Spleen (tissue), 11 donors: ENCODE measurements around the gene TNFAIP1. TPM values are rescaled to one million over a fixed set of nuclear protein-coding genes. Genes with fewer than 3 reads are reported as not detected.
A peak's percentile ranks its signal among the peaks of the same experiment; 100 is the strongest.

ENCODE experiments used
- DNase-seq: peaks from one replicate; pipeline ENCODE4 v3.0.0-alpha.2; 2020
- H3K27ac ChIP-seq, 8 donors: fragments of 200-600 bp; sonication (generic) in 7 of 8; 1 replicate in 4 of 8; 2 replicates in 4 of 8; pipeline versions ENCODE4 v1.5.0 to v1.8.0; 2016 to 2021; ENCODE audit warnings: inconsistent platforms in 4 of 8, mild to moderate bottlenecking in 4 of 8, moderate library complexity in 1 of 8
- H3K27me3 ChIP-seq, 7 donors: fragments of 200-600 bp; sonication (generic) in 6 of 7; replicated peaks in 1 of 7; 1 replicate in 4 of 7; 2 replicates in 3 of 7; pipeline versions ENCODE4 v1.5.0 to v1.8.0; 2016 to 2021; ENCODE audit warnings: inconsistent platforms in 3 of 7, mild to moderate bottlenecking in 1 of 7
- H3K36me3 ChIP-seq, 6 donors: fragments of 200-600 bp; sonication (generic) in 5 of 6; 1 replicate in 4 of 6; 2 replicates in 2 of 6; pipeline versions ENCODE4 v1.5.0 to v1.8.0; 2016 to 2021; ENCODE audit warnings: inconsistent platforms in 2 of 6
- H3K4me1 ChIP-seq, 6 donors: fragments of 200-600 bp; sonication (generic) in 5 of 6; 1 replicate in 3 of 6; 2 replicates in 3 of 6; pipeline versions ENCODE4 v1.5.0 to v1.8.0; 2016 to 2021; ENCODE audit warnings: inconsistent platforms in 3 of 6
- H3K4me3 ChIP-seq, 8 donors: fragments of 200-600 bp; sonication (generic) in 7 of 8; 1 replicate in 4 of 8; 2 replicates in 4 of 8; pipeline versions ENCODE4 v1.5.0 to v1.8.0; 2016 to 2021; ENCODE audit warnings: inconsistent platforms in 4 of 8, mild to moderate bottlenecking in 4 of 8, moderate library complexity in 2 of 8
- H3K9me3 ChIP-seq, 8 donors: fragments of 200-600 bp; sonication (generic) in 7 of 8; 1 replicate in 4 of 8; 2 replicates in 4 of 8; pipeline versions ENCODE4 v1.5.0 to v1.8.0; 2016 to 2021; ENCODE audit warnings: inconsistent platforms in 4 of 8
- POLR2A ChIP-seq, 3 donors: fragments of 450-650 bp; IDR thresholded peaks; one replicate each; pipeline ENCODE4 v1.5.1; 2017; ENCODE audit warnings: antibody characterized with exemption in 3 of 3, mild to moderate bottlenecking in 1 of 3
- POLR2AphosphoS5 ChIP-seq, 3 donors: sonication (generic); formaldehyde crosslinking; IDR thresholded peaks; one replicate each; pipeline ENCODE4 v1.5.1; 2017; ENCODE audit warnings: antibody characterized with exemption in 3 of 3
- WGBS, 5 donors: extraction: QIAGEN DNeasy Blood & Tissue Kit in 3 of 5; methylation state at CpG; one replicate each; pipeline versions ENCODE4 v1.1.5 to v1.1.7; 2013 to 2018; 5-methylcytosine and 5-hydroxymethylcytosine counted together
- intact Hi-C: fragments of 100-400 bp; cut with DNase I; formaldehyde crosslinking; loops from one replicate; pipeline ENCODE4 v1.15.0; 2023; ENCODE audit warnings: low total_unique reads
- polyA plus RNA-seq, 3 donors: library from polyadenylated mRNA; stranded (reverse); fragments of 200-250 nt; gene quantifications; one replicate each; pipeline ENCODE4 v1.2.1, GENCODE V29; 2013
- total RNA-seq, 7 donors: library from RNA; depleted of rRNA in 3 of 7; stranded (reverse); fragments of >200 nt in 3 of 7; fragmentation: NEBNext Ultra II Directional in 4 of 7; extraction: Animal tissue kit (Norgen Biotek cat#: 25700) in 4 of 7; gene quantifications; one replicate each; pipeline versions ENCODE4 v1.1.0 to v1.2.1, GENCODE V29; 2016 to 2021
- TF ChIP-seq, protein P1 (sequence below), 11 experiments: fragments of 200-600 bp in 7 of 11; fragments of 450-650 bp in 4 of 11; sonication (generic) in 4 of 11; IDR thresholded peaks in 8 of 11; conservative IDR thresholded peaks in 3 of 11; 1 replicate in 7 of 11; 2 replicates in 4 of 11; pipeline versions ENCODE4 v1.4.0 to v1.8.0; 2016 to 2021; ENCODE audit warnings: antibody characterized with exemption in 11 of 11, inconsistent platforms in 4 of 11, mild to moderate bottlenecking in 1 of 11
- donor health status: healthy with polysubstance abuse.
- donor health status: DM: no; HTN: no; CAD: no; lungs with moderate emphysema.
- donor health status: DM: no; HTN: no; CAD: no.
- donor health status: Bipolar disorder and iron deficiency.
- donor health status: healthy.
- donor health status: DM: no; HTN: no; CAD: no.
- donor health status: DM: yes; HTN: yes; CAD: no.

TNFAIP1 gene
- total and polyA plus RNA-seq, 10 donors: 15.2 to 154 (median 91.5) TPM

DNA sequence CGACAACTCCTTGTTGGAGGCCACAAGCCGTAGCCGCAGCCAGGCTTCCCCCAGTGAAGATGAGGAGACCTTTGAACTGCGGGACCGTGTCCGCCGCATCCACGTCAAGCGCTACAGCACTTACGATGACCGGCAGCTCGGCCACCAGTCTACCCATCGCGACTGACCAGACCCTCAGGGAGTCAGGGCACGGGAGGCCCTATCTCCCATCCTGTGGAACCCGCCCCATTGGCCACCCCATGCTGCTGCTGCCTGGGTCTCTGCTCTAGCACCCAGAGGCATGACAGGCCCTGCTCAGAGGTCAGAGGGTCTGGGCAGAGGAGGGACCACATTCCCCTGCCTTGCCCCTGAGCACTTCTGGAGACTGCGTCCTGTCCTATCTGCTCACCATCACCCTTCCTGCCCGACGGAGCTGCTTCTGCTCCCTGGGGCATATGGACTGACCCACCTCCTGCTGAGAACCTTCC lies 8.9 kb downstream of the TNFAIP1 start:
- Histone ChIP-seq H3K9me3 (no peaks in the 10 kb centered on the region), H3K4me3 (no peak overlapping the region), H3K4me1 (peaks cover 0 to 95% (median 53%) of the 10 kb centered on the region in 6 donors), H3K27me3 (no peaks in the 10 kb centered on the region), H3K27ac (peak overlapping the region in 7 of 8 donors; percentile 32 to 98 (median 84)), H3K36me3 (peaks cover 11 to 100% (median 93%) of the 10 kb centered on the region in 6 donors)
- 86 to 91% (median 89%) methylated on average over 19 of the region's 19 CpGs for whole genome bisulfite sequencing, 5 donors
- TF ChIP-seq POLR2A (IDR thresholded peaks at IDR 0.05) (no peak), POLR2AphosphoS5 (IDR thresholded peaks at IDR 0.05) (peak in 2 of 3 donors; percentile 60 to 79)
- intact Hi-C loops: no loop called here
- DNase-seq: no peak

DNA sequence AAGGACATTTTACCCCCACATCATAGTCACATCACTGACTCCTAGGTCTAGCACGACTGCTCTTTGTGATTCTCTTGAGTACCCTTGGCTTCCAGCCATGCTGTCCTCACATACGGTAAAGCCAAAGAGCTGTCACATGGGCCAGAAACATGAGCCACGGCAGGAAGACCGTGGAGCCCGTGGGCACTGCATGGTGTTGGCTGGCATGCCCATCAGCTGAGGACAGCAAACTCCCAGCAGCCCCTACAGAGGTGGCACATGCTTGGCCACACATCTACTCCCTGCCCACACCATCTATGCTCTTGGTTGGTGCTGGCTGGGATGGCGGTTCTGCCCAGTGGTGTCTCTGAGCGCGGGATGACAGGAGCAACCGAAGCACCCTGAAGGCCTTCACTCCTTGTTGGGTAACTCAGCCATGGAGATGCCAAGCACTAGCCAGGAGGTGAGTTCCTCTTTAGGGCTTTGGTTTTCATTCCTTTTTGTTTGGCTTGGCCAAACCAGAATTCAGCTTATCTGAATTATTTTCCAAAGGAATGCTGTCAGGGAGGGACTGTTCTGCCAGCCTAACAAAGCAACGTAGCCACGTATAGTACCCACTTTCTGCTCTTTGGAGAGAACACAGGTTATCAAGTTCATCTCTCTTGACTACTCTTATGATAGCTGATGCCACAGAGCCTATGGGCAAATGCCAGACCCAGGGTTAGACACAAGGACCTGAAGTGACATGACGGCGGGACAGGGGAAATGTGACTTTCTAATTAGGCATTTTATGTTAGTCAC lies 10.0 kb downstream of the TNFAIP1 start:
- intact Hi-C loops: no loop called here
- Histone ChIP-seq H3K4me3 (no peak overlapping the region), H3K9me3 (no peaks in the 10 kb centered on the region), H3K27ac (peak overlapping the region in 7 of 8 donors; percentile 66 to 98 (median 84)), H3K36me3 (peaks cover 11 to 100% (median 95%) of the 10 kb centered on the region in 6 donors), H3K27me3 (no peaks in the 10 kb centered on the region), H3K4me1 (peaks cover 0 to 86% (median 48%) of the 10 kb centered on the region in 6 donors)
- WGBS, 5 donors: 73 to 85% (median 77%) methylated on average over 9 to 13 of the region's 13 CpGs
- no peak for DNase-seq
- TF ChIP-seq POLR2AphosphoS5 (IDR thresholded peaks at IDR 0.05) (peak; percentile 60 to 78 (median 69)), POLR2A (IDR thresholded peaks at IDR 0.05) (no peak)

DNA sequence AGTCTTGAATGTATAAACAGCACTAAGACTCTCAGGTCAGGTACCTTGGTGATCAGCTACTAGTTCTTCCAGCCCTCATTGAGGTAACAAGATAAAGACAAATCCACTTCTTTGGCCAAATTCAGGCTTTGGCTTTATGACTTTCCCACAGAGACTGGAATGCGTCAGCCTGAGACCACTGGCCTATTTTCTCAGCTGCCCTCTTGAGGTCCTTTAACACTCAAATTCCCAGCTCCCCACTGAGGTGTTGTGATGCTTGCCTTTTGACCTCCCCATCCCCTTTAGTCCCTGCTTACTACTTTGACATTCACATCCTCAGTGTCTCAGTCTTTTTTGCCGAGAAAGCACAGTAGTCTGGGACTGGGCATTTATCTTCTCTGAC lies 10.6 kb downstream of the TNFAIP1 start:
- intact Hi-C loops: no loop called here
- Histone ChIP-seq H3K4me1 (peaks cover 0 to 80% (median 45%) of the 10 kb centered on the region in 6 donors), H3K9me3 (no peaks in the 10 kb centered on the region), H3K36me3 (peaks cover 10 to 100% (median 95%) of the 10 kb centered on the region in 6 donors), H3K4me3 (no peak overlapping the region), H3K27me3 (no peaks in the 10 kb centered on the region), H3K27ac (peak overlapping the region in 7 of 8 donors; percentile 66 to 98 (median 84))
- TF ChIP-seq POLR2A (IDR thresholded peaks at IDR 0.05): no peak
- no peak for TF ChIP-seq POLR2AphosphoS5 (IDR thresholded peaks at IDR 0.05)
- TF ChIP-seq, protein P1, sequence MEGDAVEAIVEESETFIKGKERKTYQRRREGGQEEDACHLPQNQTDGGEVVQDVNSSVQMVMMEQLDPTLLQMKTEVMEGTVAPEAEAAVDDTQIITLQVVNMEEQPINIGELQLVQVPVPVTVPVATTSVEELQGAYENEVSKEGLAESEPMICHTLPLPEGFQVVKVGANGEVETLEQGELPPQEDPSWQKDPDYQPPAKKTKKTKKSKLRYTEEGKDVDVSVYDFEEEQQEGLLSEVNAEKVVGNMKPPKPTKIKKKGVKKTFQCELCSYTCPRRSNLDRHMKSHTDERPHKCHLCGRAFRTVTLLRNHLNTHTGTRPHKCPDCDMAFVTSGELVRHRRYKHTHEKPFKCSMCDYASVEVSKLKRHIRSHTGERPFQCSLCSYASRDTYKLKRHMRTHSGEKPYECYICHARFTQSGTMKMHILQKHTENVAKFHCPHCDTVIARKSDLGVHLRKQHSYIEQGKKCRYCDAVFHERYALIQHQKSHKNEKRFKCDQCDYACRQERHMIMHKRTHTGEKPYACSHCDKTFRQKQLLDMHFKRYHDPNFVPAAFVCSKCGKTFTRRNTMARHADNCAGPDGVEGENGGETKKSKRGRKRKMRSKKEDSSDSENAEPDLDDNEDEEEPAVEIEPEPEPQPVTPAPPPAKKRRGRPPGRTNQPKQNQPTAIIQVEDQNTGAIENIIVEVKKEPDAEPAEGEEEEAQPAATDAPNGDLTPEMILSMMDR (IDR thresholded peaks at IDR 0.05 in 8 of 11, conservative IDR thresholded peaks at IDR 0.05 in 3 of 11): no peak
- no peak for DNase-seq
- WGBS, 5 donors: 74 to 88% (median 82%) methylated on average over 2 of the region's 2 CpGs

DNA sequence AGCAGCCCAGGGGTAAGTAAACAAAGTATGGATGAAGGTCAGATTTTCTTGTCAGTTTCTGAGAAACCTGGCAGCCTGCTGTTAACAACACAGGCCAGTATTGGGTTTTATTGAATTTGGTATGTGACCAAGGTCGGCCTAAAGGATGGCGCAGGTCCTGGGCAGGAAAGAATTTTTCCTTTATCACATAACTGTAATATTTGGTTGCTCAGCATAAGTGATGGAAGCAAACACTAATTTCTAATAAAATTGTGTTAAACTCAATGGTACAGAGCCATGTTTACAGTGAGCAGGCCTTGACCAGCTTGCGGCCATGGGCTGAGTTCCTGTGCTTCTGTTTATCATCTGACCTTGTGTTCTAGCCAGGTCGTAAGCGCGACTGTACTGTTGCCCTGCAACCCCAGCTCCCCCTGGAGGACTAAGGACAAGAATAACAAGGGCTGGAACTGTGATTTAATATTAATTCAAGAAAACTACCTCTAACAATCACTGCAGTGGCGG lies 11.2 kb downstream of the TNFAIP1 start:
- DNase-seq: no peak
- Histone ChIP-seq H3K27me3 (no peaks in the 10 kb centered on the region), H3K36me3 (peaks cover 4 to 100% (median 95%) of the 10 kb centered on the region in 6 donors), H3K27ac (peak overlapping the region in 7 of 8 donors; percentile 66 to 98 (median 84)), H3K9me3 (no peaks in the 10 kb centered on the region), H3K4me1 (peaks cover 0 to 74% (median 42%) of the 10 kb centered on the region in 6 donors), H3K4me3 (no peak overlapping the region)
- WGBS, 5 donors: 64 to 75% (median 72%) methylated on average over 7 of the region's 7 CpGs
- TF ChIP-seq, protein P1 (IDR thresholded peaks at IDR 0.05 in 8 of 11, conservative IDR thresholded peaks at IDR 0.05 in 3 of 11): peak in 7 of 11 experiments; percentile 12 to 60 (median 37)
- TF ChIP-seq POLR2AphosphoS5 (IDR thresholded peaks at IDR 0.05): peak in 1 of 3 donors; percentile 64
- no peak for TF ChIP-seq POLR2A (IDR thresholded peaks at IDR 0.05)
- intact Hi-C loops: no loop called here
